Measurements from ENCODE around the gene LAMA3.

DNA sequence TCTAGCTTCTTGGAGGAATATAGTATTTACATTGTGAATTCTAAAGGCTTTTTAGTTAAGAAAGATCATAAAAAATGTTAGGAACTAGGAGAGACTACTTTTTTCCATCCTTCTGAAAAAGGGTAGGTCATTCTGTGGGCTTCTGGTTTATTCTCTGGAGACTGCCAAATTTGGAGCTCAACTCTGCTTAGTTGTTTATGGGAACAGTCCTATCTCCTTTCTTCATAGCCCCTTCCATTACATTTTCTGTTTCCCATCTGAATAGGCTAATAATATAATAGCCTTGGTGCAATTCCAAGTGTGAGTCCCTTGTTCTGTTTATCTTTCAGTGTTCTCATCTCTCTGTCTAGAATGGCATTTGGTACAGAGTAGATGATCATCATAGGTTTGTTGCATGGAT, 15.6 kb downstream of the LAMA3 start:
- TF ChIP-seq, protein P1, sequence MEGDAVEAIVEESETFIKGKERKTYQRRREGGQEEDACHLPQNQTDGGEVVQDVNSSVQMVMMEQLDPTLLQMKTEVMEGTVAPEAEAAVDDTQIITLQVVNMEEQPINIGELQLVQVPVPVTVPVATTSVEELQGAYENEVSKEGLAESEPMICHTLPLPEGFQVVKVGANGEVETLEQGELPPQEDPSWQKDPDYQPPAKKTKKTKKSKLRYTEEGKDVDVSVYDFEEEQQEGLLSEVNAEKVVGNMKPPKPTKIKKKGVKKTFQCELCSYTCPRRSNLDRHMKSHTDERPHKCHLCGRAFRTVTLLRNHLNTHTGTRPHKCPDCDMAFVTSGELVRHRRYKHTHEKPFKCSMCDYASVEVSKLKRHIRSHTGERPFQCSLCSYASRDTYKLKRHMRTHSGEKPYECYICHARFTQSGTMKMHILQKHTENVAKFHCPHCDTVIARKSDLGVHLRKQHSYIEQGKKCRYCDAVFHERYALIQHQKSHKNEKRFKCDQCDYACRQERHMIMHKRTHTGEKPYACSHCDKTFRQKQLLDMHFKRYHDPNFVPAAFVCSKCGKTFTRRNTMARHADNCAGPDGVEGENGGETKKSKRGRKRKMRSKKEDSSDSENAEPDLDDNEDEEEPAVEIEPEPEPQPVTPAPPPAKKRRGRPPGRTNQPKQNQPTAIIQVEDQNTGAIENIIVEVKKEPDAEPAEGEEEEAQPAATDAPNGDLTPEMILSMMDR (conservative IDR thresholded peaks at IDR 0.05; ENCODE audit: low read length): no peak
- TF ChIP-seq EZH2phosphoT487 (IDR thresholded peaks at IDR 0.05; ENCODE audit: borderline replicate concordance): no peak

All from Loucy (cell line).